Measurements from ENCODE around the gene ZDHHC4.

The ZDHHC4 gene

DNA sequence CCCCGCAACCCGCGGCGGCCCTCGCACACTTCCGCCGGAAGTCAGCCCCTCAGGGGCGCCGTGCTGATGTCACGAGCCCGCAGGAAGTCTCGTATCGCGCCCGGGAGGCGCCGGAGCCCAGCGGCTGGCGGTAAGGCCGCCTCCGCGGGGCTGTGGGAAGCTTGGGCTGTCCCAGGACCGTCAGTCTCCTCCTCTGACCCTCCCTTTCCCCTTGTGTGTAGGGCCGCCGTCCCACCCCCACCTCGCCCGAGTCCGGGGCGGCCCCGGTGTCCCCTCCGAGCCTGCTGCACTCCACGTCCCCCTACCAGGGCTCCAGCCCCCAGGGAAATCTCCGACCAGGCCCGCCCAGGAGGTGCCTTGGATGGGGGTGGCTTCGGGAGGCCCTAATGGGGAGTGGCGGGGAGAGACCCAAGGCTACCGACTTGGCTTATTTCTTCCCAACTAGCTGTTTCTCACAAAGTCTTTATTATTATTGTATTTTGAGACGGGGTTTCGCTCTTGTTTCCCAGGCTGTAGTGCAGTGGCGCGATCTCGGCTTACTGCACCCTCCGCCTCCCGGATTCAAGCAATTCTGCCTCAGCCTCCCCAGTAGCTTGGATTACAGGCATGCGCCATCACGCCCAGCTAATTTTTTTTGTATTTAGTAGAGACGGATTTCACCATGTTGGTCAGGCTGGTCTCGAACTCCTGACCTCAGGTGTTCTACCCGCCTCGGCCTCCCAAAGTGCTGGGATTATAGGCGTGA is at the start of gene ZDHHC4:
Gene ZDHHC4, plus strand, starts transcription at position 86 of the 745 bp plus-strand sequence. CDS start 3,108 bp downstream, outside the sequence.
- TF ChIP-seq, protein P1, sequence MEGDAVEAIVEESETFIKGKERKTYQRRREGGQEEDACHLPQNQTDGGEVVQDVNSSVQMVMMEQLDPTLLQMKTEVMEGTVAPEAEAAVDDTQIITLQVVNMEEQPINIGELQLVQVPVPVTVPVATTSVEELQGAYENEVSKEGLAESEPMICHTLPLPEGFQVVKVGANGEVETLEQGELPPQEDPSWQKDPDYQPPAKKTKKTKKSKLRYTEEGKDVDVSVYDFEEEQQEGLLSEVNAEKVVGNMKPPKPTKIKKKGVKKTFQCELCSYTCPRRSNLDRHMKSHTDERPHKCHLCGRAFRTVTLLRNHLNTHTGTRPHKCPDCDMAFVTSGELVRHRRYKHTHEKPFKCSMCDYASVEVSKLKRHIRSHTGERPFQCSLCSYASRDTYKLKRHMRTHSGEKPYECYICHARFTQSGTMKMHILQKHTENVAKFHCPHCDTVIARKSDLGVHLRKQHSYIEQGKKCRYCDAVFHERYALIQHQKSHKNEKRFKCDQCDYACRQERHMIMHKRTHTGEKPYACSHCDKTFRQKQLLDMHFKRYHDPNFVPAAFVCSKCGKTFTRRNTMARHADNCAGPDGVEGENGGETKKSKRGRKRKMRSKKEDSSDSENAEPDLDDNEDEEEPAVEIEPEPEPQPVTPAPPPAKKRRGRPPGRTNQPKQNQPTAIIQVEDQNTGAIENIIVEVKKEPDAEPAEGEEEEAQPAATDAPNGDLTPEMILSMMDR (IDR thresholded peaks at IDR 0.05; ENCODE audit: insufficient read depth, missing control alignments): no peak
- FAIRE-seq (no peak), DNase-seq (ENCODE audit: insufficient read length, low spot score) (peak; percentile 99)

DNA sequence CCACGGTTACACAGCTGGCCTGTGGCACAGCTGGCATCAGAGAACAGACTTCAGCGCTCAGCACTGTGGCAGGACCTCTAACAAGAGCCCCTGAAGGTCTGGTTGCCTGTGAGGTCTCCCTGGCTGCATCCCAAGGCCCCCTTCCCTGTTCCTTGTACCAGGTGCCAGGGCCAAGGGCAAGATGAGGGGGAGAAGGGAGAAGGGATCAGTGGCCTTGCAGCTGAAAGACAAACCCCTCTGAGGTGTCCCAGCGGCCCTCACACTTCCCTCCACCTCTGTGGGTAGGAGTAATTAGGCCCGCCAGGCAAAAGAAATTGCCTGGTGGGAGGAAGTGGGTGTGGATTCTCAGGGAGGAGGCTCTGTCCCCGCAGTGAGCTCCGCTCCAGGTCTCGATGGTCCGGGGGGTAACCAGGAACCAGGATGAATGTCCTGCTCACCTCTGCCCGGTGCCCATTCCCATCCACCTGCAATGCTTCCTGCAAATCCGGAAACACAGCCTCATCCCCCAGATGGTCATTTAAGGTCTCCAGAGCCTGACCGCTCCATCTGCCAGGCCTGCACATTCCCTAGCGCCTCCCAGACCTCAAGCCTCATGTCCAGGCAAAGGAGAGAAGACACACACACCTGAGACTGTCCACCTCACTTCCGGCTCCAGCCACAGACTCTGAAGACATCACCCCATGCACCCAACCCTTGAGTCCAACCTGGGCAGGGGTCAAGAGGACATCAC is 48.7 kb upstream of the ZDHHC4 start:
- TF ChIP-seq, protein P1 (IDR thresholded peaks at IDR 0.05; ENCODE audit: insufficient read depth, missing control alignments): no peak
- FAIRE-seq (no peak), DNase-seq (ENCODE audit: insufficient read length, low spot score) (no peak)

DNA sequence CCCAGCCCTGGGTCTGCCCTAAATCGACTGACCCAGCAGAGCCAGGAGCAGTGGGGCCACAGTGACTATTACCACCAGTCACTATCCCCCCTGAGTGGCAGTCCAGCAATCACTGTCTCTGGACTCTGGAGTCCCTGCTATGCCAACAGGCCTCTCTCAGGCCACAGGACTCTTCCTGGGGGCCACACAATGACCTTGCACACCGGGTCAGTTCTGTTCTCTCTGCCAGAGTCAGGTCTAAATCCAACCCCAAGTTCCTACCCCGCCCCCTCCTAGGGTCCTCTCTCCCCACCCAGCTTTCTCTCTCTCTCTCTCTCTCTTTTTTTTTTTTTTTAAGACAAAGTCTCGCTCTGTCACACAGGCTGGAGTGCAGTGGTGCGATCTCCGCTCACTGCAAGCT is 47.6 kb upstream of the ZDHHC4 start:
- DNase-seq (ENCODE audit: insufficient read length, low spot score) (no peak), FAIRE-seq (no peak)
- TF ChIP-seq, protein P1 (IDR thresholded peaks at IDR 0.05; ENCODE audit: insufficient read depth, missing control alignments): no peak

DNA sequence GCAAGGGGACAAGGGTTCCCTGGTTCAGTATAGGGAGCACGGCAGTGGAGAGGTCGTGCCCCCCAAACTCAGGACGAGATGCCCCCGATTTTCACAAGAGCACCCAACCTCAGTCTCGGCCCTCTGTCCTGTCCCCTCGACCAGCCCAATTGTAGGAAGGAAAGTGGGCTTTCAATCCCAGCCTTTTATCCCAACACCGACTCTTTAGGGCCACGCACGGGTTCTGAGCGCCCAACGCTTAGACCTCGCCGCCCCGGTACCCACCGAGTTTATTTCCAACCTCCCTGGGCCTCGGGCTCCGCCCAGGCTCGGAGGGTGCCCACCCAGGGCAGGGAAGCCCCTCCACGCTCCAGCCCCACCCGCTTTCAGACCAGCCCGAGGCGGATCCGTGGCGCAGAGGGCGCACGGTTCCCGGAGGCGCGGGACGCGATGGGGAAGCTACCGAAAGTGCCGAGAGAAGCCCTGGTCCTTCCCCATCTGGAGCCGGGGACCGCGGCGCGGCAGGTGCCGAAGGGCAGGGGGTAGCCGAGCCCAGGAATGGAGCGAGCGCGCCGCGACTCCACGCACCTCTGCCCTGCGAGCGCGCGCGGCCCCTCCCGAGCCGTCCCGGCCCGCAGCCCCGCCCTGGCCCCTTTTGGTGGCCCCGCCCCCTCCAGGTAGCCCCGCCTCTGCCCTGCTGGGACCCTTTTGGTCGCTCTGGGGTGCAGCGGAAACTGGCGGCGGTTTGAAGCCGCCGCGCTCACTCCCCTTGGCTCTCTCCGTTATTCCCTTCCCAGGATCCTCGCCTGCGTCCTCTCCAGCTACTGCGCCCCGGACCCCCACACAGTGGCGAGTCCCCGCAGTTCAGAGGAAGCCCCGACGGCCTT is 46.4 kb upstream of the ZDHHC4 start:
- DNase-seq (ENCODE audit: insufficient read length, low spot score) (no peak), FAIRE-seq (no peak)
- TF ChIP-seq, protein P1 (IDR thresholded peaks at IDR 0.05; ENCODE audit: insufficient read depth, missing control alignments): no peak

DNA sequence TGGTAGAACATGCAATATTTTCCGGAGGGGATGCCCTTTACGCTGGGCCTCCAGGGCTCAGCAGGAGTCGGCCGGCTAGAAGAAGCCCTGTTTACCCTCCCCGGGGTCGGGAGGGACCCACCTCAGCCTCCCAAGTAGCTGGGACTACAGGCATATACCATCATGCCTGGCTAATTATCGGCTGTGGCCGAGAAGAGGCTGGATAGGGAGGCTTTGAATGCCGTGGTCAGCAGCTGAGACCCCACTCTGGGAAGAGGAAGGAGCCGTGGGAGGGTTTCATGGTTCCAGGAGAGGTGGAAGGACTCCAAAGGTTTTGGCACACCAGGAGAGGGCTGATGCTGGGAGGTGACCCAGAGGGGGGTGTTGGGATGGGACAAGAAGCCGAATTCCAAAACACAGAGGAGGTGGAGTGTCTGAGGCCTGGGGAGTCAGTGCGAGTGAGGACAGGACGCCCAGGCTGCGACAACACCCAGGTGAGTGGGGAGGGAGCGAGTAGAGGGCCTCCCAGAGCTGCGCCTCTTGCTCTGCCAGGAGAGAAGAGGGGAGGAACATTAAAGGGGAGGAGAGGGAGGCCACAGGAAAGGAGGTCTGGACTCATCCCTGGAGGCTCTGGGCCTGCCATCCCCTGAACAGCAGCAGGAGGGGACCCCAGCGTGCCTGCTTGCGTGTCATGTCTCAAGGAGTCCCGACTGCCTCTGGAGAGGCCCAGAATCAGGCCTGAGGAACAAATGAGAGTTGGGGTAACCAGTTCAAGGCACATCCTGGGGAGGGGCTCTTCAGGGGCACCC is 45.6 kb upstream of the ZDHHC4 start:
- TF ChIP-seq, protein P1 (IDR thresholded peaks at IDR 0.05; ENCODE audit: insufficient read depth, missing control alignments): no peak
- no peak for FAIRE-seq
- DNase-seq (ENCODE audit: insufficient read length, low spot score): no peak

DNA sequence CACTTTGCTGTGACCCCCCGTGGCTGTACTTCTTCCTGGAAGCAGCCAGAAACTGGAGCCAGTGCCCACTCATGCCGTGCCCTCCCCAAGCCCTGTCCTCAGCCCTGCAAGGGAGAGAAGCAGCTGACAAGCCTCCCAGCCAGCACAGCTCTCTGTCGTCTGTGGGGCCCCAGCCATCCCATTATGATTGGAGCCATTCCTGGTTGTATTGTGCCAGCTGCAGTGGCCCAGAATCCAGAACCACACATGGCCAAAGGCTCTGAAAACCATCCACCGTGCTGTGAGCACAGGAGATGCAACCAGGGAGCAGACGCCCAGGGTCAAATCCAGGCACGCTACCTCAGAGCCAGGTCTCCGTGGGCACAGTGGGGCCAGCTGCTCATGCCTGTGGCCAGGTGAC is 44.7 kb upstream of the ZDHHC4 start:
- no peak for DNase-seq (ENCODE audit: insufficient read length, low spot score)
- FAIRE-seq: no peak
- TF ChIP-seq, protein P1 (IDR thresholded peaks at IDR 0.05; ENCODE audit: insufficient read depth, missing control alignments): no peak
